ENCODE results near the gene PFKP.

PFKP gene

DNA sequence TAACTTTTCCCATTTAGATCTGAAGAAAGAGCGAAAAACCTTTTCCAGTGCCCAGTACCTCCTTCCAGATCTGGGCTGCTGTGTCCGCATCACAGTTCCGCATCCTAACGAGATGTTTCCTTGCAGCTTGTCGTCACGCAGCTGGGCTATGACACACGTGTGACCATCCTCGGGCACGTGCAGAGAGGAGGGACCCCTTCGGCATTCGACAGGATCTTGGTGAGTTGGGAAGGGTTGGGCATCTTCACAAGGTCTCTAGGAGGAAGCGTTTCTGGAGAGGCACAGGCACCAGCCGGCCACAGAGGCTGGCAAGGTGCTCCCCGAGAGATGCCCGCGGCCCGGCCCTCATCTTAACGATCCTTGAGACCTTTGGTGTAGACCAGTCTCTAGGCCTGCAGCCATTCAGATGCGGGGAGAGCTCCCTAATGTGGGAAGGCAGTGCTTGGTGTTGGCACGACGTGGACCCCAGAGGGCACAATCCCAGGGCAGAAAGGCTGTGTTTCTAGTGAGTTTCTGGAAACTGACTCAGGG, 41.3 kb downstream of the PFKP start:
- H3K4me3 ChIP-seq (ENCODE audit: low read depth, low read length) = no peak overlapping the region
- no peak for DNase-seq (ENCODE audit: low read depth)

DNA sequence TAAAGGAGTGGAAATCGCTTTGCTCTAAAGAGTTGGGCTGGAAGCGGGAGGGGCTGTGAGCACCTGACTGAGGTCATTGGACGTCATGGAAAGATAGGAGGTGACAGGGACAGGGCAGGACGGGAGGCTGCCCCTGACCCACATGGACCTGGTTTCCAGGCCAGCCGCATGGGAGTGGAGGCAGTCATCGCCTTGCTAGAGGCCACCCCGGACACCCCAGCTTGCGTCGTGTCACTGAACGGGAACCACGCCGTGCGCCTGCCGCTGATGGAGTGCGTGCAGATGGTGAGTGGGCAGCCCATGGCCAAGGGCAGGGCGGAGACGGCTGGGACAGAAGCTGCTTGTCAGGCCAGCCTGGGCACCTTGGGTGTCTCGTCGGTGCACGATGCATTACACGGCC, 41.8 kb downstream of the PFKP start:
- DNase-seq (ENCODE audit: low read depth) = no peak
- no peak overlapping the region for H3K4me3 ChIP-seq (ENCODE audit: low read depth, low read length)

DNA sequence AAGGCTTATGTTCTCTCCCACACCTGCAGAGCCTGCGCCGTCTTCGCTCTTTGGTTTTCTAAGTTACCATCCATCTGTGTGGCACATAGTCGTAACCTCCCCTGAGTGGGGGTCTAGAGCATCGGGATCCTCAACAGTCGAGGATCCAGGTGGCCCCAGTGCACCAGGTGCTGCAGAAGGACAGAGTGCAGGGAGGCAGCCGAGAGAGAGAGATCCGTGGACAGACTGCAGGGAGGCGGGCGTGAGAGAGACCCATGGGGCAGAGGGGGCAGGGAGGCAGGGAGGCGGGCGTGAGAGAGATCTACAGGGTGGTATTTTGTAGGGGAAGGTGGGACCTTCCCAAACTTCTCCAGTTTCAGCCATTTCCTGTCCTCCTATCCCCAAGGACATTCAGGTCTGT, 42.3 kb downstream of the PFKP start:
- H3K4me3 ChIP-seq (ENCODE audit: low read depth, low read length) = no peak overlapping the region
- DNase-seq (ENCODE audit: low read depth) = no peak

DNA sequence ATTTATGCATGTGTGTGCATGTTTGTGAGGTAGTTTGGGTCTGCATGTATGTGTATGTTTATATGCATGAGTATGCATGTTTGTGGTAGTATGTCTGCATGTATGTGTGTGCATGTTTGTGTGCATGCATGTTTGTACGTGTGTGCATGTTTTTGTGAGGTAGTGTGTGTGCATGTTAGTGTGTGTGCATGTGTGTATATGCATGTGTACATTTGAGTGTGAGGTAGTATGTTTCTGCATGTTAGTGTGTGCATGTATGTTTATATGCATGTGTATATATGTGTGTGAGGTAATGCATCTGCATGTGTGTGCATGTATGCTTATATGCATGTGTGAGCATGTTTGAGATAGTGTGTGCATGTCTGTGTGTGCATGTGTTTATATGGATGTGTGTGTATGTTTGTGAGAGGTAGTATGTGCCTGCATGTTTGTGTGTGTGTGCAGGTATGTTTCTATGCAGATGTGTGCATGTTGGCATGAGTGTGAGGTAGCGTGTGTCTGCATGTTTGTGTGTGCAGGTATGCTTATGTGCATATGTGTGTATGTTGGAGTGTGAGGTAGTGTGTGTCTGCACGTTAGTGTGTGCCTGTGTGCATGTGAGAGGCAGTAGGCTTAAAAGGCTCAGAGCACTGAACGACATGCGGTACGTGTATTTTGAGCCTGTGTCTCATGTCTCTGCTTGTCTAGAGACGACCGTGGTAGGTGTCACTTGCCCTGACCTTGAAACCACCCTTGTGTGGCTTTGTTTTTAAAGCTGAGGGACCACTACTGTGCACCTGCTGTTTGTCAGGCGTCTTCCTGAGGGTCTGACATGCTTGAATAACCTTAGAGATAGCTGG, 43.7 kb downstream of the PFKP start:
- no peak for DNase-seq (ENCODE audit: low read depth)
- no peak overlapping the region for H3K4me3 ChIP-seq (ENCODE audit: low read depth, low read length)

DNA sequence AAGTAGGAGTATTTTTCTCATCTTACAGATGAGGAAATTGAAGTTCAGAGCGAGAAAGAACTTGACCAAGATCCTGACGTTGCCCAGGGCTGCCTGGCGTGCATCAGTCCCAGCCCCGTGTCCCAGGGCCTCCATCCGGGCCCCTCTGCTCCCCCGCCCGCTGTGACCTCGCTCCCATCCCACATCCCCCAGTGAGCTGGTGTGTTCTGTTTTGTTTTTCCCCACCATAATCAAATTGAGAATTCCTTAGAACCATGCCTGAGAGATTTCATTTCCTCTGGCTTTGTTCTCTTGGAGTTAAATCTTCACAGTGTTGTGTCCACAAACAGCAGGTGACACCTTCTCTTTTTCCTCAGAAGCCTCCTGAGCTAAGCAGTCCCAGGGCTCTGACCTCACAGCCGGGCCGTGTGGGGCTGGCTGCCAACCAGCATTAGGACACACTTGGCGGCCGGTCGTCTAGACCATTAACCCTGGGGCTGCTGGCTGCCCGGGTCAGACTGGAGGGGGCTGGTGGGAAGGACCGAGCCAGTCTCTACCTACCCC, 44.3 kb downstream of the PFKP start:
- no peak for DNase-seq (ENCODE audit: low read depth)
- H3K4me3 ChIP-seq (ENCODE audit: low read depth, low read length) = no peak overlapping the region

DNA sequence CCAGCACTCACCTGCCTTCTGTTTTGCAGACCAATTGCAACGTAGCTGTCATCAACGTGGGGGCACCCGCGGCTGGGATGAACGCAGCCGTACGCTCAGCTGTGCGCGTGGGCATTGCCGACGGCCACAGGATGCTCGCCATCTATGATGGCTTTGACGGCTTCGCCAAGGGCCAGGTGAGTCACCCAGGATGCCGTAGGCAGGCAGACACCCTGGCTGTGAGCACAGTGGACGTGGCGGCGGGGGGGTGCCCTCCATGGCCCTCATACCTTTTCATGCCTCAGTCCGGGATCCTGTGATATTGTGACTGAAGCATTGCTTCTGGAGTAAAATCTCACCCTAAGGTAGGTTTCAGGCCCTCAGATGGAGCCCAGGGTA, 46.0 kb downstream of the PFKP start:
- DNase-seq (ENCODE audit: low read depth) = no peak
- H3K4me3 ChIP-seq (ENCODE audit: low read depth, low read length) = no peak overlapping the region

DNA sequence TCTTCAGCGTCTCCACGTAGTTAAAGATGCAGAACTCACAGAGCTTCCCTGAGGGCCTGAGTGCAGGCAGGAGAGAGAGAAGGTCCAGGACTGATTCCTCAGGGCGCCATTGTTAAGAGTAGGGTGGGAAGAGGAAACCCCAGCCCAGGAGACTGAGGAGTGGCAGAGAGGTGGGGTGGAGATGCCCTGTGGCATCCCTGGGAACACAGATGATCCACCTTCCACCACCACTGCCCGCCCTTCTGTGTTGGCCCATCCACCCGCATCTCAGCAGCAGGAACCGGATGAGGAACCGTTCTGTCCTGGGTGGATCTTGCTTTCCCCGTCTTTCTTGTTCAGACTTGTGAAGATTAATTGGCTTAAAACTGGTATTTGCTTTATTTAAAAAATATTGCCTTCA, 48.3 kb downstream of the PFKP start:
- no peak for DNase-seq (ENCODE audit: low read depth)
- H3K4me3 ChIP-seq (ENCODE audit: low read depth, low read length) = no peak overlapping the region

DNA sequence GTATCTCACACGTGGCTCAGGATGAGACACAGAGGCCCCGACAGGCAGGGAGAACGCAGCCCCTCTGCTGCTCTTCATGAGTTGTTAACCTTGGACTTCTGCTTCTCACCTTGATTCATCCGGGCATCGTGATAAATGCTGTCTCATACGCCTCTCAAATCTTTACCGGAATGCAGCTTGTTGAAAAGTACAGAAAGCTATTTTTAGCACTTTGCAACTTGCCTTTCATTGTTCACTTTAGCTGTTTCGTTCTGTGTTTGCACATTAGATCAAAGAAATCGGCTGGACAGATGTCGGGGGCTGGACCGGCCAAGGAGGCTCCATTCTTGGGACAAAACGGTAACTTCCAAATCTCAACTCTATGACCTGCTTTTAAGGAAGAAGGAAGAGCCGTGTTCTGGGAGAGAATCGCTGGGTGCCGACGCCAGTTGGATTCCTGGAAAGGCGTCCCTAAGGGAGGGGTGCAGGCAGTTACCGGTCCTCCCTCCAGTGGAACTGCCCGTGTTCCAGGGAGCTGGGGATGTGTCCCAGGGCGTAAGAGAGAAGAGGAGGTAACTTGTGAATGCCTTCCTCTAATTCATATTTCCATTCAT, 49.3 kb downstream of the PFKP start:
- no peak overlapping the region for H3K4me3 ChIP-seq (ENCODE audit: low read depth, low read length)
- DNase-seq (ENCODE audit: low read depth) = no peak

DNA sequence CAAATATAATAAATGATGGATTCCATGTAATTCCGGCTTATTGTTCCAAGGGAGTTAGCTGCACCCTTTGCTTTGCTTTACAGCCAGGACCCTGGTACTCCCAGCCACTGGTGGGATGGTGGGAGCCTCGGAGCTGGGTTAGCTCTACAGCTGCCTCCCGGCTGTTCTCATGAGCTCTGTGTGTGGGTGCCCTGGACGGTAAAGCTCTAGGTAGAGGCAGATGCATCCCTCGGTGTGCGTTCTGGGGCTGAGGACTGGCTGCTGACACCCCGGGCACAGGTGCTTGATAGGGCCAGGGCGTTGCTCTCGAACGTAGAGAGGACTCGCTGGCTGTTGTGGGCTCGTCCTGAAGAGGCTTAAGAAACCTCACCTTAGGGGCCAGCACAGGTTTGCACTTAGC, 50.1 kb downstream of the PFKP start:
- DNase-seq (ENCODE audit: low read depth) = no peak
- H3K4me3 ChIP-seq (ENCODE audit: low read depth, low read length) = no peak overlapping the region

DNA sequence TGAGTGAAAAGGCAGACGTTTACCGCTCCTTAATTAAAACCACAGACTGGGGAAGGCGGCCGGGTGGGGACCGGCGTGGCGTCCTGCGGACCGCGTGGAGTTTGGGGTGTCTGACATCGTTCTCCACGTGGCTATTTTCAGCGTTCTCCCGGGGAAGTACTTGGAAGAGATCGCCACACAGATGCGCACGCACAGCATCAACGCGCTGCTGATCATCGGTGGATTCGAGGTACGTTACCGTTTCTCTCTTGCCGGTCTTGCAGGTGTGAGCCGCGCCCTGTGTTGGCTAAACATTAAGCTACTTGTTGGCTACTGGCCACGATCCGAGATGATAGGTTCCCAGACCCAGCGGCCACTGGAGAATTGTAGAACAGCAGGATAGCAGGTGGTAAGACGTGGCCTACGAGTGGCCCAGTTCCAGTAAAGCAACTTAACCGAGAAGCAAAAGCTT, 51.3 kb downstream of the PFKP start:
- DNase-seq (ENCODE audit: low read depth) = no peak
- H3K4me3 ChIP-seq (ENCODE audit: low read depth, low read length) = no peak overlapping the region

DNA sequence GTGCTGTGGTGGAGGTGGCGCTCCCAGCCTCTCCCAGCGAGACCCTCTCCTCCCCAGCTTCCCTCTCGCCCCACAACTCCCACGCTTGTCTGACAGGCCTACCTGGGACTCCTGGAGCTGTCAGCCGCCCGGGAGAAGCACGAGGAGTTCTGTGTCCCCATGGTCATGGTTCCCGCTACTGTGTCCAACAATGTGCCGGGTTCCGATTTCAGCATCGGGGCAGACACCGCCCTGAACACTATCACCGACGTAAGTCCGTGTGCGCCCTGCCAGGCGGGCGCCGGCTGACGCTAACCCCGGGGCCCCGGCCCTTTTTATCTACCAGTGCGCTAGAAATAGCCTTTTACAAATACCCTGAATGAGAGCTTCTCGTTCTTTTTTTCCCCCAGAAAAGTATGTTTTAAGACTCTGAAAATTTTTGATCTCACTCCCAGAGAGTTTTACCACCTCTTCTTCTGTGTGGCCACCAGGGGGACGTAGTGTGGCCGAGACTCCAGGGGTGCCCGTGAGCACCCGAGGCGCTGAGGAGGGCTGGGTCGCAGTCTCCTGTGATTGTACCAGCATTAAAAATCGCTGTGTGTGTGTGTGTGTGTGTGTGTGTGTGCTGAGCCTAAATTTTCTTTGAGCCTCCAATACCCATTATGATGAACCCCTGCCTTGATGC, 52.6 kb downstream of the PFKP start:
- DNase-seq (ENCODE audit: low read depth) = no peak
- H3K4me3 ChIP-seq (ENCODE audit: low read depth, low read length) = no peak overlapping the region

DNA sequence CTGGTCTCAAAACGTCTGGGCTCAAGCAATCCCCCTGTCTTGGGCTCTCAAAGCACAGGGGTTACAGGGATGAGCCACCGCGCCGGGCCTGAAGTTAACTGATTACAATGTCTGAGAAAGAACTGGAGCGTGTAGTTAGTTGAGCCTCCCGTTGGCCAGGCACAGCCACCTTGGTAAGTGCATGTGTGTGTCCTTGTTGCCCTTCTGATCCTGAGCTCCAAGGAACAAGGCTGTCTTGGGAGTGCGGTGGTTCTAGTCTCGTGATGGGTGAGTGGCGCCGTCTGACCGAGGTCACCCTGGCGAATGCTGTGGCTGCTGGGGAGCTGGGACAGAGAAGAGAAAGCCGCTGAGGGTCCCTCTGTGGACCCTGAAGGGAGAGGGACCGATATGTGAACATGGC, 54.7 kb downstream of the PFKP start:
- no peak for DNase-seq (ENCODE audit: low read depth)
- H3K4me3 ChIP-seq (ENCODE audit: low read depth, low read length) = no peak overlapping the region

DNA sequence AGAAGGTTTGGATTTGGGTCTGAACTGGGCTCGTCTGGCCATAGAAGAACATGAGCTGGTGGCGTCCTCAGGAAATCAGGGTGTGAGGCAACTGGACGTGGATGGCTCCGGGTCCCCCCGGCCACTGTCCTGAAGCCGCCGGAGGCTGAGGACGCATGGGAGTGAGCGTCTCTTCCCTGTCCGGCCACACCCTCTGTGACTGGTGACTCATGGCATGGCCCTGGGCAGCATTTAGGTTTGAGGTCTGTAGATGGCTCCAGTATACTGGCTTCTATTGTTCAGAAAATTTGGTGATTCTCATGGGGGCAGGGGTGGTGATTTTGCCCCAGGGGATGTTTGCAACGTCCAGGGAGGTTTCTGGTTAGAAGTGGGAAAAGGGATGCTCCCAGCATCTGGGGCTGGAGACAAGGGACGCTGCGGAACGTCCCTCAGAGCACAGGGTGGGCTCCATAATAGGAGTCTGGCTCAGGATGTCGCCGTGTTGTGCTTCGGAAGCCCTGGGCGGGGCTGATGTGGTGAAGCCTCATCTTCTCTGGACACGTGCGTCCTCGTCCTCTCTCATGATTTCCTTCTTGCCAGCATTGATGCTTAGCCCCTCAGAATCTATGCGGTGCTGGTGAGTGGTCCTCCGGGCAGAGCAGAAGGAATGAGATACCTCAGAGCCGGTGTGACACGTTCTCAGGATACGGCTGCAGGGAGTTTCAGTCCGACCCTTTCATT, 55.3 kb downstream of the PFKP start:
- no peak for DNase-seq (ENCODE audit: low read depth)
- no peak overlapping the region for H3K4me3 ChIP-seq (ENCODE audit: low read depth, low read length)

DNA sequence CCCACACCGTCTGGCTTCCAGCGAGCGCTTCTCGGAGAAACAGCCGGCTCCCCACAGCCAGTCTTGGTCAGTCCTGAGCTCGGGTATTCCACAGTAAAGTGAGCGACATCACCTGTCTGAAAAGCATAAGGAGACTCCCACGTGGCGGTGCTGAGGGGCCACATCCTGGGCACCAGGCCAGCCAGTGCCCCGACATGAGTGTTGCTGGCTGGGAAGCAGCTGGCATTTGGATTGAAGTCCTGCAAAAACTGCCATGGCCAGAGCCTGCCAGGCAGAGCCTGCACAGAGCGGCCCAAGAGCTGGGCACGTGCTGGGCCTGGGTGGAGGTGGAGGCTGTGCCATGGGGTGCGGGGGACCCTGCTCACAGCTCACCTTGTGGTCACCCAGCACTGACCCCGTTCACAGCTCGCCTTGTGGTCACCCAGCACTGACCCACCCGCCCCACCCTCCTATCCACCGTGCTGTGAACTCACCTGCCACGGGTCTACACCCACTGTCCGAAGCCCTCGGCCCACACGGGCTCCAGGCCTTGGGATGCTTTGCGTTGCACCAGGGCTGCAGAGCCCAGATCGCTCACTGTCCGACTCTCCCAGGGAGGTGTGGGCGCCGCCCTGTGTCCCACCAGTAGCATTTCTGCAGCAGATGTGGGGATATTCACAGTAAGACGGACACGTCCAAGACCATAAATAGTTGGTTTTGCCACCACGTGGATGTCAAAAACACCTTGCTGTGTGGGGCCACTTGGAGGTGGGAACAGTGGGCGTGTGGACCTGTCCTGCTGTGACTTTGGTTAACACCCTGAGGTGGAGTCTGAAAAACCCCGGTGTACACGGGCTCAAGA, 56.4 kb downstream of the PFKP start:
- DNase-seq (ENCODE audit: low read depth) = no peak
- H3K4me3 ChIP-seq (ENCODE audit: low read depth, low read length) = no peak overlapping the region

DNA sequence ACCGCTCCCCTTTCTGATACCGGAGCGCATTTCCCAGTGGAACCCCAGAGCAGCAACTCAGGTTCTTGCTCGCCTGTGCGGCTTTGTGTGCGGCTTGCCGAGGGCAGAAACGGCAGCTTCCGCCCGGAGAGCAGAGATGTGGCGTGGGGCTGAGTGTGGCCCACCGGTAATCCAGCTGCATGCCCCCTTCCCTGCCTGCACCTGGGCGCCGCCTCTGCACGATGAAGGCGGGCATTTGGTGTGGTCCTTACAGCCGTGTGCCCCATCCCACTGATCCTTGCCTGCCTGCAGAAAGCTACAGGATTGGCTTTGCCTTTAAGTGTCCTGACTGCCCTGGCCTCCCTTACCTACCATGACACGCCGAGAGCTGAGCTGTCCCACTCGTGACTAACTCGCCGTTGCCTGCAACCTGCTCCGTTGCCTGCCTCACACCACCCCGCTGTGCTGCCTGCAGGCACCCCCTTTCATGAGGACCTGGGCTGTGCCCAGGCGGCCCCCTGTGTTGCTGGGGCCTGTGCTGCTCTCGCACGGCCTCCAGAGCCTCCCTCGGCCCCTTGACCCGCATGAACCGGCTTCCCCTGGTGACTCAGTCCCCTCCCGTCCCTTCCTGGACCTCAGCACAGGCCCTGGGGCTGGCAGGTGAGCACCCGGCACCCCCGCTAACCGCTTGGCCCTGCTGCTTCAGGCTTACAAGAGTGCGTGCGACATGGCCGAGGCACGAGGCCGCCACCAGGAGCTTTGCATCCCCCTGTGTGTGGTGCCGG, 57.2 kb downstream of the PFKP start:
- no peak for DNase-seq (ENCODE audit: low read depth)
- H3K4me3 ChIP-seq (ENCODE audit: low read depth, low read length) = no peak overlapping the region

DNA sequence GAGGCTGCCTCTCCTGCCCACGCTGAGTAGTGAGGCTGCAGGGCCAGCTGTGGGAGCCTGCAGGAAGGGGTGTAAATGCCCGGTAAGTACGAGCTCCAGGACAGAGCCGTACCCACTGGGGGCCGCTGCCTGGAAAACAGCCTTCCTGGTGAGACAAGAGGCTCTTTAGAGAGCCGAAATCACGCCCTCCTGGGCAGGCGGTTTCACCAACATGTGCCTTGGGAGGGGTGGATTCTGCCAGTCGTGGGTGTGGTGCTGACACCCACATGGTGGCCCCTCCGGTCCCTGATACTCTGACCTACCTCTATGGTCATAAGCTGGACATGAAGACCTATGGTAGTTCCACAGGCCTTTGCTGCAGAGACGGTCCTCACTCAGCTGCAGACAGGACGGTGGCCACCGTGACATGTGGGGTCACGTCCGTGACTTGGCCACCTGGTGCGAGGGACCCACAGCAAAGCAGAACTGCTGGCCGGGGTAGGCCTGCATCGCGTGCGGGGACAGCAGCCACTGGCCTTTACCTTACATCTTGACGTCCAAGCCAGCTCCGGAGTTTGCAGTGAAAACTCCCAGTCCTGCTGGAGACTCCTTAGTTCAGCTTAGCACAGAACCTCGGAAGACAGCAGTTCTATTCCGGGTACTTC, 58.3 kb downstream of the PFKP start:
- no peak overlapping the region for H3K4me3 ChIP-seq (ENCODE audit: low read depth, low read length)
- no peak for DNase-seq (ENCODE audit: low read depth)

DNA sequence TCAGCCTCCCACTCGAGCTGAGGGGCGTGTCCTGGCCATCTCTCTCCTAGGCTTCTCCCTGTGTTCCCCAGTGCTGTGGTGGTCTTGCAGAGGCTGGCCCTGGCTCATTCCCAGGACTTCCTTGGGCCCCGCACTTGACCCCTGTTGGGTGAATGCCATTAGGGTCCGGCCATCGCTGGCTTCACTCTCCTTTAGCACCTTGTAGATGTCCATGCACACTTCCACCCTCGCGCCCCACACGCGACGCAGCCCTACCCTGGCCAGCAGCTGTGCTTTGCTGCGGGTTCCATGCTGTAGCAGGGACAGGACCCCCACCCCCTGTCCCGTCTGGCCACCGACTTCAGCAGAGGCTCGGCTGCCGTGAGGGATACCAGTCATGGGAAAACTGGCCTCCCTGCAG, 58.9 kb downstream of the PFKP start:
- H3K4me3 ChIP-seq (ENCODE audit: low read depth, low read length) = no peak overlapping the region
- DNase-seq (ENCODE audit: low read depth) = no peak
